Measurements from ENCODE around the gene SMYD3.

DNA sequence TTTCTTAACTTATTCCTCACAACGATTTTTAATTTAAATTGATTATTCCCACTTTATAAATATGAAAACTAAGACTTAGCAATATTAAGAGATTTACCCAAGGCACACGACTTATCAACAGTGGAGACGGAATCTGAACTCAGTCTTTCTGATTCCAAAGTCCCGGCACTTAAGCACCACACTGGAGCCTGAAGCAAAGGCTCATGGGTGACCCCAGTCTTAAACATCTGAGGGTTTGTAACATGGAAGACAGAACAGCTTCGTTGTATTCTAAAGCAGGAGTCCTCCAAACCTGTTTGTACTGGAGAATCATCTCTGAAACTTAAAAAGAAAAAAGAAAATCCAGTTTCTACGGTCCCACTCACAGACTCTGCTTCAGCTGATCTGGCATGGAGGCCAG lies 519.5 kb downstream of the SMYD3 start:
- TF ChIP-seq TCF7L2 (IDR thresholded peaks at IDR 0.05; ENCODE audit: low read depth, low read length): no peak
- TF ChIP-seq, protein P1, sequence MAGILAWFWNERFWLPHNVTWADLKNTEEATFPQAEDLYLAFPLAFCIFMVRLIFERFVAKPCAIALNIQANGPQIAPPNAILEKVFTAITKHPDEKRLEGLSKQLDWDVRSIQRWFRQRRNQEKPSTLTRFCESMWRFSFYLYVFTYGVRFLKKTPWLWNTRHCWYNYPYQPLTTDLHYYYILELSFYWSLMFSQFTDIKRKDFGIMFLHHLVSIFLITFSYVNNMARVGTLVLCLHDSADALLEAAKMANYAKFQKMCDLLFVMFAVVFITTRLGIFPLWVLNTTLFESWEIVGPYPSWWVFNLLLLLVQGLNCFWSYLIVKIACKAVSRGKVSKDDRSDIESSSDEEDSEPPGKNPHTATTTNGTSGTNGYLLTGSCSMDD (CRISPR knock-in tag; IDR thresholded peaks at IDR 0.05): no peak
- no peak for TF ChIP-seq CC2D1A (CRISPR knock-in tag; IDR thresholded peaks at IDR 0.05)
- TF ChIP-seq STAT5B (CRISPR knock-in tag; IDR thresholded peaks at IDR 0.05): no peak
- TF ChIP-seq, protein P2, sequence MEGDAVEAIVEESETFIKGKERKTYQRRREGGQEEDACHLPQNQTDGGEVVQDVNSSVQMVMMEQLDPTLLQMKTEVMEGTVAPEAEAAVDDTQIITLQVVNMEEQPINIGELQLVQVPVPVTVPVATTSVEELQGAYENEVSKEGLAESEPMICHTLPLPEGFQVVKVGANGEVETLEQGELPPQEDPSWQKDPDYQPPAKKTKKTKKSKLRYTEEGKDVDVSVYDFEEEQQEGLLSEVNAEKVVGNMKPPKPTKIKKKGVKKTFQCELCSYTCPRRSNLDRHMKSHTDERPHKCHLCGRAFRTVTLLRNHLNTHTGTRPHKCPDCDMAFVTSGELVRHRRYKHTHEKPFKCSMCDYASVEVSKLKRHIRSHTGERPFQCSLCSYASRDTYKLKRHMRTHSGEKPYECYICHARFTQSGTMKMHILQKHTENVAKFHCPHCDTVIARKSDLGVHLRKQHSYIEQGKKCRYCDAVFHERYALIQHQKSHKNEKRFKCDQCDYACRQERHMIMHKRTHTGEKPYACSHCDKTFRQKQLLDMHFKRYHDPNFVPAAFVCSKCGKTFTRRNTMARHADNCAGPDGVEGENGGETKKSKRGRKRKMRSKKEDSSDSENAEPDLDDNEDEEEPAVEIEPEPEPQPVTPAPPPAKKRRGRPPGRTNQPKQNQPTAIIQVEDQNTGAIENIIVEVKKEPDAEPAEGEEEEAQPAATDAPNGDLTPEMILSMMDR (CRISPR knock-in tag; IDR thresholded peaks at IDR 0.05): no peak
- TF ChIP-seq EZH2 (conservative IDR thresholded peaks at IDR 0.05; ENCODE audit: low read depth, low read length): no peak
- no peak for TF ChIP-seq ZNF282 (IDR thresholded peaks at IDR 0.05; ENCODE audit: partially characterized antibody)
- TF ChIP-seq, protein P3, sequence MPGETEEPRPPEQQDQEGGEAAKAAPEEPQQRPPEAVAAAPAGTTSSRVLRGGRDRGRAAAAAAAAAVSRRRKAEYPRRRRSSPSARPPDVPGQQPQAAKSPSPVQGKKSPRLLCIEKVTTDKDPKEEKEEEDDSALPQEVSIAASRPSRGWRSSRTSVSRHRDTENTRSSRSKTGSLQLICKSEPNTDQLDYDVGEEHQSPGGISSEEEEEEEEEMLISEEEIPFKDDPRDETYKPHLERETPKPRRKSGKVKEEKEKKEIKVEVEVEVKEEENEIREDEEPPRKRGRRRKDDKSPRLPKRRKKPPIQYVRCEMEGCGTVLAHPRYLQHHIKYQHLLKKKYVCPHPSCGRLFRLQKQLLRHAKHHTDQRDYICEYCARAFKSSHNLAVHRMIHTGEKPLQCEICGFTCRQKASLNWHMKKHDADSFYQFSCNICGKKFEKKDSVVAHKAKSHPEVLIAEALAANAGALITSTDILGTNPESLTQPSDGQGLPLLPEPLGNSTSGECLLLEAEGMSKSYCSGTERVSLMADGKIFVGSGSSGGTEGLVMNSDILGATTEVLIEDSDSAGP (CRISPR knock-in tag; IDR thresholded peaks at IDR 0.05; ENCODE audit: borderline replicate concordance): no peak
- TF ChIP-seq, protein P4, sequence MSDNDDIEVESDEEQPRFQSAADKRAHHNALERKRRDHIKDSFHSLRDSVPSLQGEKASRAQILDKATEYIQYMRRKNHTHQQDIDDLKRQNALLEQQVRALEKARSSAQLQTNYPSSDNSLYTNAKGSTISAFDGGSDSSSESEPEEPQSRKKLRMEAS (IDR thresholded peaks at IDR 0.05): no peak
- no peak for TF ChIP-seq POLR2A (IDR thresholded peaks at IDR 0.05; ENCODE audit: insufficient read depth in 1 of 2, low read depth in 2 of 2, low read length in 2 of 2)
- TF ChIP-seq HOXA3 (CRISPR knock-in tag; IDR thresholded peaks at IDR 0.05): no peak
- no peak for TF ChIP-seq FOXA3 (CRISPR knock-in tag; IDR thresholded peaks at IDR 0.05)
- no peak for TF ChIP-seq RBM22 (optimal IDR thresholded peaks at IDR 0.05; ENCODE audit: low read length)
- TF ChIP-seq CEBPG (CRISPR knock-in tag; IDR thresholded peaks at IDR 0.05): no peak
